GM21786 (cell line): ENCODE data around the gene VAV3.

ENCODE experiments used
- ATAC-seq: cut with Tn5 transposase; IDR thresholded peaks from one replicate; pipeline ENCODE4 v1.9.1; 2021; ENCODE audit not compliant: unreplicated experiment

The VAV3 gene

DNA sequence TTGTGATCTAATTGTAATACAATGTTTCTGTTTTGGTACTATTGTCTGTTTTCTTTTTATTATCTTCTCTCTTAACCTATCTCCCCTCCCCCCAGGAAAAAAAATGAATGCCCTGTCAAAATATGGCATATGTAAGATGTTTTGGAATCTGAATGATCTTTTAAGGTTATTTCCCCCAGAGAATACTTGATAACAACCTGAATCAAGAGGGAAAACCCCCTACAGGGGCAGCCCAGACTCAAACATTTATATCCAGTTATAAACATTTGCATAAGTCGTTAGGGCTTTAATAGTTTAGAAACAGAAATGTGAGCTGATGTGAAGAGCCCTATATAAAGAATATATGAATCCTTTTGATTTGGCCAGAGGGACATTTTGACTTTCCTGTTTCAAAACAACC is 169.5 kb downstream of the VAV3 start:
- no peak for ATAC-seq

GRCh38 chr1:107794571-107794970 is 170.4 kb downstream of the VAV3 start:
- ATAC-seq: no peak

- ATAC-seq: no peak
These were observed 171.0 kb downstream of the VAV3 start for GRCh38 chr1:107793896-107794453.

GRCh38 chr1:107791348-107791747 is 173.6 kb downstream of the VAV3 start:
- no peak for ATAC-seq

- ATAC-seq: no peak
These were observed 175.0 kb downstream of the VAV3 start for GRCh38 chr1:107789817-107790524.

- no peak for ATAC-seq
These were observed 176.5 kb downstream of the VAV3 start for GRCh38 chr1:107788206-107789202.

GRCh38 chr1:107787299-107787698 is 177.7 kb downstream of the VAV3 start:
- no peak for ATAC-seq

- ATAC-seq: no peak
These were observed 178.7 kb downstream of the VAV3 start for GRCh38 chr1:107786203-107786845.

- no peak for ATAC-seq
These were observed 179.3 kb downstream of the VAV3 start for GRCh38 chr1:107785496-107786202.

DNA sequence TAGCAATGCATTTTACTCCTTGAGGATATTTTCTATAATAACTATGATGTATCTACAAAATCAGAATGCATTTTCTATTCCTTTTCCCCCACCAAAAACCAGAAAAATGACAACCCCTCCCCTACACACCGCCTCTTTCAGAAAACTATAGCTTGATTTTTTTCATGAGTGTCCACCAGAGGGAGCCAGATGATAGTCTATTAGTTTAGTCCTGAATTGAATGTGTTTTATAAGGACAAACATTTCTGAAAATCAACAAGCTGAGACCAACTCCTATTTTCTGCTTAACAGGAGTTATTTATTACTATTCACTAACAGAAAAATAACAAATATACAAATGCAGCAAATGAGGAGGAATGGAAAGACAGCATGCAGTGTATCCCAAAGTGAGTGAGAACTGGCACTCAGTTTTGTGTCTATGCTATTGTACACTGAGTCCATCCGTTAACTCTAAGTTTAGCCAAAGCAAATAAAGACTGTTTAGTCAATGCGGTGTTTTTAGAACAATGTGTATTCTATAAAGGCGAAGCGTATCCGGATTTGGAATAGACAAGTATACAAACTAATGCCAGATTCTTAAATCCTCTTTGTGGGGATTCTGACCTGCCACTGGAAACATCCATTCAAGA is 182.6 kb downstream of the VAV3 start:
- no peak for ATAC-seq

DNA sequence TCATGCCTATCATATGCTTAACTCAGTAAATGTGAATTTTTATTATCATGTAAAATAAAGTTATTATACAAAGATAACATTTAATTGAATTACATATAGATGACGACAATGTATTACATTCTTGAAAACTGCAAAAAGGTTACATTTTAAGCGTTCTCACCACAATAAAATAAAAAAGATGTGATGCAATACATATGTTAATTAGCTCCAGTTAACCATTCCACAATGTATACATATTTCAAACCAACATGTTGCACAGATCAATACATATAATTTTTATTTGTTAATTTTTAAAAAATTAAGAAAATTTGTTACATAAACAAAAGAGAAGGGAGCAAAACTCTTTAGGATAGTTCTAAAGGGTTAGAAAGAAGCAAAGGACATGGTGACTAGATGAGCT is 183.7 kb downstream of the VAV3 start:
- no peak for ATAC-seq

DNA sequence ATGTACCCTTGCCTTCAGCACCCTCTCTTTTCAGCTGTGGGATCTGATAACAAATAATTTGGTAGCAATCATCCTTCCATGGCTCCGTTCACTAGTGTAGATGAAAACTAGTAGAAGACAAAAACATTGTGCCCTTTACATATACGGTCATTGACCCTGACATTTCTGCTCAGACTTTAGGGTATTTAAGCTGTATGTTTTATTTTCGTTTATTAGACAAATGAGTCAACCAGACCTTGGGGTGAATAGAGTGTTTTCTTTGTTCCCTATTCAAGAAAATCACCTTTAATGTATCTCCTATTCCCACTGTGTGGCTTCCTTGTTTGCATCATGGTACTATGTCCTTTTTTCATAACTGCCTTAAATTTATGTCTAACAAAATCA is 187.3 kb downstream of the VAV3 start:
- no peak for ATAC-seq

GRCh38 chr1:107776900-107777663 is 187.9 kb downstream of the VAV3 start:
- ATAC-seq: peak; percentile 93

GRCh38 chr1:107771377-107771776 is 193.6 kb downstream of the VAV3 start:
- ATAC-seq: no peak

DNA sequence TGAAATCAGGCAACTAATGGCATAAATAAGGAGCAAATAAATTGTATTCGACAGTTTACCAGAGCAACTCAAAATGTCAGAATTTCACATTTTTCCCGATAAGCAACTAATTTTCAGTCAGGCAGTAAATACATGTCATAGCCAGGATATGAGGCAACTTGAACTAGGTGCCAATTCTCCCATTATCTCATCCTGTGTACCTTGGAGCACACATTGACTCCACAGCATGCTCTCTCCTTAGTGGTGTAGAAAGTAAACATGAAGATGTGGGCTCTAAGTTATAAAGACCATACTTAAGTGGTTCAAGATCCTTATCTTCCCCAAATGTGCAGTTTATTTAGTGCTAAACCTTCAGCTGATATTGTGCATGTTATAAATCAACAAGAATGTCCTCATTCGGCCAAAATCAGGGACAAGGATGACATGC is 197.8 kb downstream of the VAV3 start:
- no peak for ATAC-seq

DNA sequence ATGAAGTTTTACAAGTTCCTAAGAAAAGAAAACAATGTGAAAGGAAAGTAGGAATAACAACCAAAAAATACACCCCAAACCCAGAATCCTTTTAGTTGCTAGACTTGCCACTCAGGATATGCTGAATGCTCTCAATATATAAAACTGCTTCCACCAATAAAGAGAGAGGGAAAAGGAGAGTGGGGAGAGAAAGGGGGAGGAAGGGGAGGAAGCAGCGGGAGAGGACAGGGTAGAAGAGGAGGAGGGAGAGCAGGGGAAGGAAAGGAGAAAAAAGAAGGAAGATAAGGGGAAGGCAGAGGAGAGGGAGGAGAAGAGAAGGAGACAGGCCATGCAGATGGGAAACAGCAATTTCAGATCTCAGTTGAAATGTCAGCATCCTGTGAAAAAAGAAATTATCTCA is 198.4 kb downstream of the VAV3 start:
- ATAC-seq: no peak

GRCh38 chr1:107762751-107763390 is 202.1 kb downstream of the VAV3 start:
- no peak for ATAC-seq

- ATAC-seq: no peak
These were observed 204.9 kb downstream of the VAV3 start for GRCh38 chr1:107760065-107760464.

DNA sequence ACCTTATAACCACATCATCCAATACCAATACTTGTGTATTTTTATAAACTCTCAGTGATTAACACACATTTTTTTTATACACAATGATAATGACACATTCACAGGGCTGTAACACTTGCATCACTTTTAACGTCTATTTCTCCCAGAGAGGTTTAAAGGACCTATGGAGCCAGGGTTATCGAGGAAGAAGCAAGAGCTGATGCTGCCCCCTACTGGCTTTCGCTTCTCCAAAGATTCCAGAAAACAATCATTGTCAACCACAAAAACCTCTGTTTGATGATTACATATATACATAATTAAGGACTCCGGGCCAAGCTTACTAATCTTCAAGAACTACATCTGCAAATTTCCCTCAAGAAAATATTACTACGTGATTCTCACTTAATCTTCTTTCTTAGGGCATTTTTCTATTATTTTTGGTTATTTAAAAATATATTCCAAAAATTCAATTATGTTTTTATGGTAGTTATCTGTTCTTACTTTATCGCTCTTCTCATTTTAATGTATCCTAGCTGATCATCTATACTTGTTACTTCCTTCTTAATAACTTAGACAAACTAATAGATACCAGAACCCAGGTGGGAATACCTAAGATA is 214.5 kb downstream of the VAV3 start:
- no peak for ATAC-seq
